ENCODE results near the gene RPS2.

The RPS2 gene

GRCh38 chr16:1915732-1916639 is 48.6 kb downstream of the RPS2 start:
- Histone ChIP-seq H3K27me3 (ENCODE audit: control insufficient read depth, insufficient read depth, low read length) (peaks cover 53% of the 10 kb centered on the region), H3K36me3 (ENCODE audit: control insufficient read depth, insufficient read depth, low read length) (no peaks in the 10 kb centered on the region), H3K9me3 (ENCODE audit: control insufficient read depth, insufficient read depth, low read length) (no peaks in the 10 kb centered on the region), H3K4me3 (ENCODE audit: low read depth, low read length) (no peak overlapping the region), H3K9ac (ENCODE audit: low read depth, low read length) (no peak overlapping the region), H3K4me1 (ENCODE audit: control insufficient read depth, insufficient read depth, low read length) (peaks cover 5% of the 10 kb centered on the region)

DNA sequence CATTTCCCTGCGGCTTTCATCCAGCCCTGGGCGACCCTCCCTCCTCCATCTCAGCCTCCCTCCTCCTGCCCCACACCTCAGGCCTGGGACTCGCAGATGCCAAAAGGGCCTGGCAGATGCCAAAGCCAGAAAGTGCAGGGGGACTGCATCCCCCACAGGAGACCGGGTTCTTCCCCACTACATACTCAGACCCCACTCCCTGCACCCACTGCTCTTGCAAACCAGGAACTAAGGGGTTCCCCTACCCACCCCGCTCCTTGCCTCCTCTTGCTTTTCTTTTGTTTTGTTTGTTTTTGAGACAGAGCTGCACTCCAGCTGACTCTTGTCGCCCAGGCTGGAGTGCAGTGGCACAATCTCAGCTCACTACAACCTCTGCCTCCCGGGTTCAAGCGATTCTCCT is 49.6 kb downstream of the RPS2 start:
- Histone ChIP-seq H3K4me3 (ENCODE audit: low read depth, low read length) (no peak overlapping the region), H3K27me3 (ENCODE audit: control insufficient read depth, insufficient read depth, low read length) (peaks cover 43% of the 10 kb centered on the region), H3K9me3 (ENCODE audit: control insufficient read depth, insufficient read depth, low read length) (no peaks in the 10 kb centered on the region), H3K4me1 (ENCODE audit: control insufficient read depth, insufficient read depth, low read length) (peaks cover 3% of the 10 kb centered on the region), H3K36me3 (ENCODE audit: control insufficient read depth, insufficient read depth, low read length) (no peaks in the 10 kb centered on the region), H3K9ac (ENCODE audit: low read depth, low read length) (no peak overlapping the region)

DNA sequence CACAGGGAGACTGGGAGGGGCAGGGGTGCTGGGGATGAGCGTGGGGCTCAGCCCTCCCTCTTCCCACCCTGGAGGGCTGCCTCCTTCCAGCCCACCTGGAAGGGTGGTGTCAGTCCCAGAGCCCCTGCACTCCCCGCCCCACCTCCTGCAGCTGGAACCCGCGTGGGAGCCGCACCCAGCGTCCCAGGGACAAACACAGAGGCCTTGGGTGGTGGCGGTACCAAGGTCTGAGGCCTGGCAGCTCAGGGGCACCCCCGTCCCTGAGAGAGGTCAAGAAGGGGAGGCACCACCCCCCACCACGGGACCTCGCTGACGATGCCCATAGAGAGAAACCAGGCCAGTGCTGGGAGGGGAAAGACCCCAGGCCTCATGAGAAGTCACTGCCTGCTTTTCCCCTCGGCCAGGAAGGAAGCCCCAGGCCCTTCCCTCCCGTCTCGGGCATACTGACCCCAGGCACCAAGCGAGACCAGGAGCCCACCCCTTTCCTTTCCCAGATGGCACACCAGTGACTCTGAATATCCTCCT is 50.5 kb downstream of the RPS2 start:
- Histone ChIP-seq H3K4me3 (ENCODE audit: low read depth, low read length) (no peak overlapping the region), H3K4me1 (ENCODE audit: control insufficient read depth, insufficient read depth, low read length) (peaks cover 3% of the 10 kb centered on the region), H3K9ac (ENCODE audit: low read depth, low read length) (no peak overlapping the region), H3K36me3 (ENCODE audit: control insufficient read depth, insufficient read depth, low read length) (no peaks in the 10 kb centered on the region), H3K27me3 (ENCODE audit: control insufficient read depth, insufficient read depth, low read length) (peaks cover 34% of the 10 kb centered on the region), H3K9me3 (ENCODE audit: control insufficient read depth, insufficient read depth, low read length) (no peaks in the 10 kb centered on the region)

DNA sequence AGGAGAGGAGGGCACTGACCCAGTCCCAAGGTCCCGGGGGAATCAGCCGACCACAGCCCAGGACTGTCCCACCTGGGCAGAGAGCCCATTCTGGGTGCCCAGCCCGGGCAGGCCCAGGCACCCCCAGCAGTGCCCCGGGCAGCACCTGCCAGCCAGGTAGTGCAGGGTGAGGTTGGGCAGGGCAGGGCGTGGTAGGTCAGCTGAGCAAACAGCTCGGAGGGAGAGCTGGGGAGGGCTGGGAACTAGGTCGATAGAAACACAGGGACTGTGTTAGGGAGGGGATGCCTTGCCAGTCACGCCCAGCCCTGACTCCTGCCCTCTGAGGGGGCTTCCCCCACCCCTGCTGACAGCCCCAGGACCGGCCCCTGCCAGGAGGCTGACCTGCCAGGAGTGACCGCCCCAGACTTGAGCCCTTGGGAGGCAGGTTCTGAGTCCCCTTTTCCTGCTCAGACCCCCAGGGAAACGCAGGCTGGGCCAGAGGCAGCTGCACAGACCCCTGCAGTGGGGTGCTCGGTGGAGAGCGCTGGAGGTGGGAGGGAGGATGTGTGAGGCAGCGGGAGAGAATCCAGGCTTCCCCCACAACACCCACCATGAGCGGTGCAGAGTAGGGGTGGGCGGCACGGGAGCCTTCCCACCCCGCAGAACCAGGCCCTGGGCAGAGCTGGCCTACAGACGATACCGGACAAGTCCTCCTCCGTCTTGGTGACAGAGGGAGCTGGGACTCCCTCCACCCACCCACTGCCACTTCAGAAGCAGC is 51.1 kb downstream of the RPS2 start:
- no peak overlapping the region for H3K9ac ChIP-seq (ENCODE audit: low read depth, low read length)
- peaks cover 28% of the 10 kb centered on the region for H3K27me3 ChIP-seq (ENCODE audit: control insufficient read depth, insufficient read depth, low read length)

GRCh38 chr16:1912215-1912543 is 52.4 kb downstream of the RPS2 start:
- H3K27me3 ChIP-seq (ENCODE audit: control insufficient read depth, insufficient read depth, low read length) = peaks cover 21% of the 10 kb centered on the region
- H3K4me1 ChIP-seq (ENCODE audit: control insufficient read depth, insufficient read depth, low read length) = peaks cover 3% of the 10 kb centered on the region
- no peak overlapping the region for H3K9ac ChIP-seq (ENCODE audit: low read depth, low read length)
- H3K36me3 ChIP-seq (ENCODE audit: control insufficient read depth, insufficient read depth, low read length) = no peaks in the 10 kb centered on the region
- H3K4me3 ChIP-seq (ENCODE audit: low read depth, low read length) = no peak overlapping the region
- H3K9me3 ChIP-seq (ENCODE audit: control insufficient read depth, insufficient read depth, low read length) = no peaks in the 10 kb centered on the region

More for the DNA sequence above, 51.1 kb downstream of the RPS2 start:
- peaks cover 3% of the 10 kb centered on the region for H3K4me1 ChIP-seq (ENCODE audit: control insufficient read depth, insufficient read depth, low read length)
- no peaks in the 10 kb centered on the region for H3K9me3 ChIP-seq (ENCODE audit: control insufficient read depth, insufficient read depth, low read length)
- H3K4me3 ChIP-seq (ENCODE audit: low read depth, low read length) = no peak overlapping the region
- H3K36me3 ChIP-seq (ENCODE audit: control insufficient read depth, insufficient read depth, low read length) = no peaks in the 10 kb centered on the region

Measured in iPS-15b (cell line).